MCF 10A (cell line): ENCODE data around the gene PNPLA5. TPM values are rescaled to one million over a fixed set of nuclear protein-coding genes. Genes with fewer than 3 reads are reported as not detected.

Source experiments
- BruUV-seq: library from RNA; stranded (reverse); fragments of 400-500 nt; replicated peaks from 2 replicates; lab custom pipeline; 2021; lab: Mats Ljungman, UMichigan
- CTCF ChIA-PET: fragments of 300-600 bp; sonication (Branson Sonifier 250); formaldehyde crosslinking; extraction: SDS; loops from one replicate; lab custom pipeline; 2021; ENCODE audit warnings: antibody characterized with exemption, inconsistent platforms; lab: Yijun Ruan, JAX
- POLR2A ChIA-PET: fragments of 300-600, 350-650 bp; sonication (Branson Sonifier 250); formaldehyde crosslinking; extraction: SDS; loops from one replicate; lab custom pipeline; 2020; ENCODE audit warnings: antibody characterized with exemption, inconsistent platforms; lab: Yijun Ruan, JAX
- DNase-seq: peaks from one replicate; pipeline ENCODE4 v3.0.0-alpha.2; 2018; ENCODE audit not compliant: unreplicated experiment
- H3K27ac Mint-ChIP-seq: one replicate; pipeline ENCODE4 v1.8.0; 2022; ENCODE audit warnings: mild to moderate bottlenecking, low read depth, mixed read lengths; ENCODE audit not compliant: unreplicated experiment
- H3K27me3 Mint-ChIP-seq: one replicate; pipeline ENCODE4 v1.8.0; 2022; ENCODE audit warnings: mixed read lengths; ENCODE audit not compliant: insufficient read depth, unreplicated experiment
- H3K36me3 Mint-ChIP-seq: one replicate; pipeline ENCODE4 v1.8.0; 2022; ENCODE audit warnings: mild to moderate bottlenecking, moderate library complexity, mixed read lengths; ENCODE audit not compliant: insufficient read depth, unreplicated experiment
- H3K4me1 Mint-ChIP-seq: one replicate; pipeline ENCODE4 v1.8.0; 2022; ENCODE audit warnings: mixed read lengths; ENCODE audit not compliant: insufficient read depth, unreplicated experiment
- H3K4me3 Mint-ChIP-seq: one replicate; pipeline ENCODE4 v1.8.0; 2022; ENCODE audit warnings: mild to moderate bottlenecking, moderate library complexity, mixed read lengths; ENCODE audit not compliant: unreplicated experiment
- H3K9me3 Mint-ChIP-seq: one replicate; pipeline ENCODE4 v1.8.0; 2022; ENCODE audit warnings: mixed read lengths; ENCODE audit not compliant: unreplicated experiment
- intact Hi-C: fragments of 100-400 bp; cut with micrococcal nuclease; formaldehyde crosslinking; loops from 2 replicates; pipeline ENCODE4 v1.14.1; 2022
- total RNA-seq: library from RNA; stranded (reverse); gene quantifications from 2 replicates; pipeline ENCODE4 v1.2.3, GENCODE V29; 2022
- TF ChIP-seq, protein P1 (sequence below): fragments of 200-600 bp; IDR thresholded peaks from one replicate; pipeline ENCODE4 v1.8.0; 2022; ENCODE audit warnings: antibody characterized with exemption, mild to moderate bottlenecking; ENCODE audit not compliant: unreplicated experiment

The PNPLA5 gene
- total RNA-seq, 1 experiment from 2014 or later: not detected

DNA sequence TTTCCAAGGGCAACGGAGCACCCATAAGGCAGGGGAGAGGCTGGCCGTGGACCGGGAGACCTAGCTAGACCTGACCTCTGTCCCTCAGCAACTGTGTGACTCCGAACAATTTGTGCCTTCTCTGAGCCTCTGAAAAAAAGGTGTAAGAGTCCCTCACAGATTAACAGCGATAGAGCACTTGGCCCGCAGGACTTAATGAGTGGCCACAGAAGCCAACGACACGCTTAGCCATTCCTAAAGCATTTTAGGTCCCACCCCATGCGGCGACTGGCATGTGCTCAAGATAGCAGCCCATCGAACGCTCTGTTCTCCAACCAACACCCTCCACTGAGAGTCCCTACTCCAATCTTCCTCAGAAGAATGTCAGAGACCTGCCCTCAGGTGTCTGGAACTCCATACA, 31.0 kb downstream of the PNPLA5 start:
- Mint-ChIP-seq H3K36me3 (no peaks in the 10 kb centered on the region), H3K4me3 (no peak overlapping the region), H3K4me1 (no peaks in the 10 kb centered on the region), H3K9me3 (peaks cover 14% of the 10 kb centered on the region), H3K27me3 (peaks cover 78% of the 10 kb centered on the region), H3K27ac (no peak overlapping the region)
- DNase-seq: no peak
- BruUV-seq: no TSS peak
- intact Hi-C loops: no loop called here
- TF ChIP-seq, protein P1, sequence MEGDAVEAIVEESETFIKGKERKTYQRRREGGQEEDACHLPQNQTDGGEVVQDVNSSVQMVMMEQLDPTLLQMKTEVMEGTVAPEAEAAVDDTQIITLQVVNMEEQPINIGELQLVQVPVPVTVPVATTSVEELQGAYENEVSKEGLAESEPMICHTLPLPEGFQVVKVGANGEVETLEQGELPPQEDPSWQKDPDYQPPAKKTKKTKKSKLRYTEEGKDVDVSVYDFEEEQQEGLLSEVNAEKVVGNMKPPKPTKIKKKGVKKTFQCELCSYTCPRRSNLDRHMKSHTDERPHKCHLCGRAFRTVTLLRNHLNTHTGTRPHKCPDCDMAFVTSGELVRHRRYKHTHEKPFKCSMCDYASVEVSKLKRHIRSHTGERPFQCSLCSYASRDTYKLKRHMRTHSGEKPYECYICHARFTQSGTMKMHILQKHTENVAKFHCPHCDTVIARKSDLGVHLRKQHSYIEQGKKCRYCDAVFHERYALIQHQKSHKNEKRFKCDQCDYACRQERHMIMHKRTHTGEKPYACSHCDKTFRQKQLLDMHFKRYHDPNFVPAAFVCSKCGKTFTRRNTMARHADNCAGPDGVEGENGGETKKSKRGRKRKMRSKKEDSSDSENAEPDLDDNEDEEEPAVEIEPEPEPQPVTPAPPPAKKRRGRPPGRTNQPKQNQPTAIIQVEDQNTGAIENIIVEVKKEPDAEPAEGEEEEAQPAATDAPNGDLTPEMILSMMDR: no peak
- ChIA-PET CTCF (interaction anchor here (2.0 kb wide), 1 partner anchor 24 kb away, joined by 7 read pairs; no protein-coding TSS in a partner anchor), POLR2A (no interaction called here)

DNA sequence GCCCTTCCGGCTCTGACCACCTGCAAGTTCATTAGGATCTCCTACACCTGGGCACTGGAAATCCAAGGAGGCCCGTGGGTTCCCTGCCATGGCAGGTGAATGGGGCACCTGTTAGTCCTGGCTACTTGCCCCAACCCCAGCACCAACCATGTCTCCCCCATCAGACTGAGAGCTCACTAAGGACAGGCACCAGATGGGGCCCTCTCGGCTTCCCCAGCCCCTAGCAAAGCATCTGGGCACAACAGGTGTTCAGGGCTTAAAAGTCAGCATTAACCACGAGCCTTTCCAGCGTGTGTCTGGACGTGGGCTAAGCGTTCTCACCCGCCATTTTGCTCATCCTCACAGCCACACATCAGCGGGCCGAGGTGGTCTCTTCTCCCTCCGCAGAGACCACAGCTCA, 31.7 kb downstream of the PNPLA5 start:
- TF ChIP-seq, protein P1: no peak
- intact Hi-C loops: no loop called here
- ChIA-PET POLR2A (no interaction called here), CTCF (interaction anchor here (2.0 kb wide), 1 partner anchor 25 kb away, joined by 7 read pairs; no protein-coding TSS in a partner anchor)
- peaks cover 71% of the 10 kb centered on the region for H3K27me3 Mint-ChIP-seq
- no peaks in the 10 kb centered on the region for H3K4me1 Mint-ChIP-seq
- no peak for DNase-seq
- no peak overlapping the region for H3K4me3 Mint-ChIP-seq
- H3K27ac Mint-ChIP-seq: no peak overlapping the region
- peaks cover 14% of the 10 kb centered on the region for H3K9me3 Mint-ChIP-seq
- BruUV-seq: no TSS peak
- H3K36me3 Mint-ChIP-seq: no peaks in the 10 kb centered on the region

DNA sequence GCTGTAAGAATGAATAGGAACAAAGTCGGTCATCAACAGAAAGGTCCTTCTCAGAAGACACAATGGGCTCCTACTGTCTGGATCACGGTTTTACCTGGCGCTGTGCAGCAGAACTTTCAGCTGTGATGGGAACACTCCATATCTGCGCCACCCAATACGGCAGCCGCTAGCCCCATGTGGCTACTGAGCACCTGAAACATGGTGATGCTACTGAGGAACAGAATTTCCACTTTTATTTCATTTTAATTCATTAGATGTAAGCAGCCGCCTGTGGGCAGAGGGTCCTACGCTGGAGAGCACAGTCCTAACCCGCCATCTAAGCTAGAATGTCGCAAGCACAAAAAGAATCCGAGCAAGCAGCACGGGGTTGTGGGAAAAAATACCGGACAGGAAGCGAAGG, 32.2 kb downstream of the PNPLA5 start:
- no peak for DNase-seq
- no peak overlapping the region for H3K27ac Mint-ChIP-seq
- no peaks in the 10 kb centered on the region for H3K4me1 Mint-ChIP-seq
- intact Hi-C loops: no loop called here
- no peak overlapping the region for H3K4me3 Mint-ChIP-seq
- BruUV-seq: no TSS peak
- no peaks in the 10 kb centered on the region for H3K36me3 Mint-ChIP-seq
- peaks cover 66% of the 10 kb centered on the region for H3K27me3 Mint-ChIP-seq
- ChIA-PET CTCF (interaction anchor here (0.9 to 2.0 kb wide), 2 partner anchors 23 to 25 kb away, joined by 3 to 7 read pairs; no protein-coding TSS in a partner anchor), POLR2A (no interaction called here)
- TF ChIP-seq, protein P1: no peak
- H3K9me3 Mint-ChIP-seq: peaks cover 14% of the 10 kb centered on the region

DNA sequence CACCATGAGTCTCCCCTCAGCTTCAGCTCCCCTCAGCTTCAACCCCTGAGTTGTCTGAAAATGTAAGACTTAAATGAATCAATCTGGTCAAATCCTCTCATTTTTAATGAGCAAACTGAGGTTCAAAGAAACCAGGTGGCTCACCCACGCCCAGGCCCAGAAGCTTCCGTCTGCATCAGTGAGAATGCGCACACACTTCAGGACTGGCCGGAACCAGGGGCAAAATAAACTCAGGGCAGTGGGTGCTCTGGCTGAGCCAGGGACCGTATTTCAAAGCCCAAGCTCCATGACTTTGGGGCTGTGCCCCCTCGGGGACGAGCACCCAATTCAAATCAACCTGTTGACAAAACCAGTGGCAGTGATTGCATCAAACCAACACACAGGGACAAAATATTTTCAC, 32.6 kb downstream of the PNPLA5 start:
- Mint-ChIP-seq H3K27me3 (peaks cover 61% of the 10 kb centered on the region), H3K4me3 (no peak overlapping the region), H3K9me3 (peaks cover 14% of the 10 kb centered on the region), H3K27ac (no peak overlapping the region), H3K36me3 (no peaks in the 10 kb centered on the region), H3K4me1 (no peaks in the 10 kb centered on the region)
- BruUV-seq: no TSS peak
- ChIA-PET CTCF (interaction anchor here (0.9 to 2.0 kb wide), 2 partner anchors 24 to 26 kb away, joined by 3 to 7 read pairs; no protein-coding TSS in a partner anchor), POLR2A (no interaction called here)
- DNase-seq: no peak
- intact Hi-C loops: no loop called here
- TF ChIP-seq, protein P1: no peak
